ENCODE data around the gene SYNCRIP.
"Not testable (repeated sequence)": the region's sequence is repeated elsewhere in the genome, so short reads cannot be mapped to it uniquely, and the experiment has no call there.

Gene SYNCRIP

DNA sequence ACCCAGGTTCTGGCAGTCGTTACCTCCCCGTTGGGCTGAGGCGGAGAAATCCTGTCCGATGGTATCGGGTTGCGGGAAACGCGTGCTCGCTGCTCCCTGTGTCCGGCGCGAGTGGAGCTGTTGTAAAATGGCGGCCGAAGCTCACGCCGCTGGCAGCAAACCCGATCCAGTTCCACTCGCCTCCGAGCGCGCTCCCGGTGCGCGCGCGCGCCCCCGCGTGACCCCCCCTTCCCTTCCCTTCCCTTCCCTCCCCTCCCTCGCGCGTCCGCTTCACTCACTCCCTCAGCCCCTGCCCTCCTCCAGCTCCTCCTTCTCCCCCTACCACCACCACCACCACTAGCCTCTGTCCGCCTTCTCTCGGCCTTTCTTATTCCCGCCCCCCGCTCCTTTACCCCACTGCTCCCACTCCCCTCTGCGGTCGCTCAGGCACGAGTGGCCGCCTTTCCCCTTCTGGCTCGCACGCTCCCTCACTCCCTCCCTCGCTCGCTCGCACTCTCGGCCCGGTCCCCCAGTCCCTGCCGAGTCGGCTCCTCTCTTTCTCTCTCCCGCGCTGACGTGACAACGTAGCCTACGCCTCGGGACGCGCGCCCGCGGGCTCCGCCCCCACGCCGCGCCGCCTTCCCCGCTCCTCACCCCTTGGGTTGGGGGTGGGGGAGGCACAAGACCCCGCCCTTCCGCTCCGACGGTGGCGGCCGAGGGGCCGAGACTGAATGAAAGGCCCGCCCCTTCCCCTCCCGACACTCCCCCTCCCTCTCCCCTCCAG is at the start of gene SYNCRIP:
Gene SYNCRIP (minus strand): TSS at position 113 of the 763 bp plus-strand sequence. CDS start 1,447 bp downstream, outside the sequence.
- DNase-seq (ENCODE audit: low read depth in 1 of 2, low spot score in 1 of 2): peak; percentile 56 to 98
- TF ChIP-seq JUND (IDR thresholded peaks at IDR 0.05; ENCODE audit: low read depth): no peak
- in situ Hi-C loops (cut with HindIII; ENCODE audit: low pct_unique_long_range_greater_than_20kb, low sequenced_read_pairs): no loop called here

DNA sequence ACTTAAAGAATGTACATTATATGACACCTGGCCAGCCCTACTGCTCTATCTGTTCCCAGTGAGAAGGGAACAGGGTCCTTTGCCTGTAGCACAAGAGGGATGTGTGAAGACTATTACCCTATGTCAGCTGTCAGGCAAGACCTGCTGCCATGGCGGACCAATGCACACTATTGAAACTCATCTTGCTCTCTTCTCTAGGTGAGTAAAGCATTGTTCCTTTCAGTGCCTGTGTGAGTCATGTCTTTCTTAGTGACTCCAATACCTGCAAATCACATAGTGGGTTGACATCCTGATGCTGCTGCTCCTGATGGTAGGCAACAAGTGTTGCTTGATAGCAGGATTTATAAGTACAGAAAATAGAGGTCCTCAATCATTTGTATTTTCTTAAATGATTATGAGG is 48.8 kb upstream of the SYNCRIP start:
- TF ChIP-seq JUND (IDR thresholded peaks at IDR 0.05; ENCODE audit: low read depth): no peak
- no peak for DNase-seq (ENCODE audit: low read depth in 1 of 2, low spot score in 1 of 2)
- in situ Hi-C loops (cut with HindIII; ENCODE audit: low pct_unique_long_range_greater_than_20kb, low sequenced_read_pairs): no loop called here

DNA sequence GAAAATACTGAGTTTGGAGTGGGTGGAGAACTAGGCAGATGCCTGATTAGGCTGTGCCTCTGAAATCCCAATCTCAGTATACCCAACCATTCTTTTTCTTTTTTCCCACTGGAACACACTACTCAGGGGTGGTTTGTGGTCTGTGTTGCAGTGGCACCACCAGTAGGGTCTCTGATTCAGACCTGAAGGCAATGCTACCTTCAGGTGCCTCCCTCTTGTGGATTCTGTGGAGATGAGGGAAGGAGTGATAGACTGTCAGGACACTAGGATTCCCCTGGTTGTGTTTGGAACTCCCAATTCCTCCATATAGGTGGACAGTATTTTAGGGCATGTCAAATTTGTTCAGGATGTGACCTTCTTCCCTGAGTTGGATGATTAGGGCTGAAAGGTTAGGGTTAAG is 47.4 kb upstream of the SYNCRIP start:
- in situ Hi-C loops (cut with HindIII; ENCODE audit: low pct_unique_long_range_greater_than_20kb, low sequenced_read_pairs): no loop called here
- DNase-seq (ENCODE audit: low read depth in 1 of 2, low spot score in 1 of 2): no peak
- TF ChIP-seq JUND (IDR thresholded peaks at IDR 0.05; ENCODE audit: low read depth): no peak

DNA sequence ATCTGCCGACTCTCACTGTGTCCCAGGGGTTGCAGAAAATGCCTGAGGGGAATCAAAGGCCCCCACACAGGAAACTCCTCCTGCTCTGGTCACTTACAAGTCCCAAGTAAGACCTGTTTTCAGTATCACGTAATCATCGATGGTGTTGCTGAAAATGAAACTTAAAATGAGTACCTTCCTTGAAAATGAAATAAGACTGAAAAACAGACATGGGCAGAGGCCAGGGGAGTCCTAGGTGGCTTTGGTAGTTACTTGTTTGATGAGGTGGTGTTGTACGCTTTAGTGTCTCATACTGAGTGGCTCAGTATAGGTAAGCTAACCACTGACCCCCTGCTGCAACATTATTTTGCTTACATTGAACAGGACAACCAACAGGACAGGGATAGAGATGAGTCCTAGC is 43.0 kb upstream of the SYNCRIP start:
- DNase-seq (ENCODE audit: low read depth in 1 of 2, low spot score in 1 of 2): no peak
- no peak for TF ChIP-seq JUND (IDR thresholded peaks at IDR 0.05; ENCODE audit: low read depth)
- in situ Hi-C loops (cut with HindIII; ENCODE audit: low pct_unique_long_range_greater_than_20kb, low sequenced_read_pairs): no loop called here

DNA sequence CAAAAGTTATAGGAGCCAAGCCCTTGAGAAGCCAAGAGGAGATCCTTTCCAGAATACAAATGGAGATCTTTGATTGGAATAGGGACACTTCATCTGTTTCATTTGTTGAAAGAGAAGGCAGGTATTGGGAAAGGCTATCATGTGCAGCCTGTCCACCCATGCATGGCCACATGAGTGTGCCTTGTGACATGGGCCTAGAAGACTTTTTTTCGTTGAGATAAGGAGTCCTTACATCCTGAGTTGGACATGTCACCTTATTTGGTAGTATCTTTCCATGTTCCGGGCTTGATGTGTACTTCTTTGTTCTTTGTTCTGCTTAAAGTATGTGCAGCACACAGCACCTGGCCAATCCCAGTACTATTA is 42.1 kb upstream of the SYNCRIP start:
- in situ Hi-C loops (cut with HindIII; ENCODE audit: low pct_unique_long_range_greater_than_20kb, low sequenced_read_pairs): no loop called here
- DNase-seq (ENCODE audit: low read depth in 1 of 2, low spot score in 1 of 2): no peak
- no peak for TF ChIP-seq JUND (IDR thresholded peaks at IDR 0.05; ENCODE audit: low read depth)

DNA sequence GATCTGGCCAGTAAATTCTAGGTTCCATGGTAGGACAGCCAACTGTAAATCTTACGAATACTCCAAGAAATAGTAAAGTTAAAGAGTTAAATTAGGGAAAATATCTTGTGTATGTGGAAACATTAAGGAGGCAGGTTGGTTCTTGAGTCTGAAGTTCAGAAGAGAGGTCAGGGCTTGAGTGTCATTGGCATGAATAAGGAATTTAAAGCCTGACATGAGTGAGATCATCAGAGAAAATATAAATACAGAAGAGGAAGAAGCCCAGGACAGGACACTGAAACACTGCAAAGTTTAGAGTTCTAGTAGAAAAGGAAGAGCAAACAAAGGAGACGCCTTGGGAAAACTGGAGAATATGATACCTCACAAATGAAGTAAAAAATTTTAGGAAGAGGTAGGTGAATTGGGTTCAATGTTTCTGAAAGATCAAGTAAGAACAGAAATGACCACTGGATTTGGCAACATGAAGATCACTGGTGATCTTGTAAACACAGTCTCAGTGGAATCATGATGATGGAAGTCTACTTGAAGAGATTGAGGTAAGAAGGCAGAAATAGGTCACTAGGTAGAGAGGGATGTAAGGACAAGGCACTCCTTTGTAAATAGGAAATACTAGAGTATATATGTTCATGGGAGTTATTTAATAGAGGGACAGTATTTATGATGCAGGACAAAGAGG is 41.6 kb upstream of the SYNCRIP start:
- in situ Hi-C loops (cut with HindIII; ENCODE audit: low pct_unique_long_range_greater_than_20kb, low sequenced_read_pairs): no loop called here
- no peak for TF ChIP-seq JUND (IDR thresholded peaks at IDR 0.05; ENCODE audit: low read depth)

DNA sequence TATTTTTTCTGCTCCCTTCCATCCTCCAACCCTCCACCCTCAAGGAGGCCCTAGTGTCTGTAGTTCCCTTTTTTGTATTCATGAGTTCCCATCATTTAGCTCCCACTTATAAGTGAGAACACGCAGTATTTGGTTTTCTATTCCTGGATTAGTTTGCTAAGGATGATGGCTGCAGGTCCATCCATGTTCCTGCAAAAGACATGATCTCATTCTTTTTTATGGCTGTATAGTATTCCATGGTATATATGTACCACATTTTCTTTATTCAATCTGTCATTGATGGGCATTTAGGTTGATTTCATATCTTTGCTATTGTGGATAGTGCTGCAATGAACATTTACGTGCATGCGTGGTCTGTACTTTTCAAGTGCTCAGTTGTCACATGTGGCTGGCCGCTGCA is 39.2 kb upstream of the SYNCRIP start:
- DNase-seq (ENCODE audit: low read depth in 1 of 2, low spot score in 1 of 2); in situ Hi-C loops (cut with HindIII; ENCODE audit: low pct_unique_long_range_greater_than_20kb, low sequenced_read_pairs): not testable (repeated sequence)

More for the DNA sequence above, 41.6 kb upstream of the SYNCRIP start:
- no peak for DNase-seq (ENCODE audit: low read depth in 1 of 2, low spot score in 1 of 2)

DNA sequence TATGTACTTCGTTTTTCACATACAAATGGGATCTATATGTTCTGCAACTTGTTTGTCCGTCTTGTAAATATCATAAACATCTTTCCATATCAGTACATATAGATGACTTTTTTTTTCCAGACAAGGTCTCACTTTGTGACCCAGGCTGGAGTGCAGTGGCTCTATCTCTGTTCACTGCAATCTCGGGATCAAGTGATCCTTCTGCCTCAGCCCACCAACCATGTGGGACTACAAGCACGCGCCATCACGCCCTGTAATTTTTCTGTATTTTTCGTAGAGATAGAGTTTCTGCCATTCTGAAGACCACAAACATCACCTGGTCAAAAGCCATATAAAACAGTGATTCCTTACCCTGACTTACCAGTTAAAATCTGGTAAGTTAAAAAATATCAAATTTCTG is 37.7 kb upstream of the SYNCRIP start:
- TF ChIP-seq JUND (IDR thresholded peaks at IDR 0.05; ENCODE audit: low read depth): no peak
- in situ Hi-C loops (cut with HindIII; ENCODE audit: low pct_unique_long_range_greater_than_20kb, low sequenced_read_pairs): no loop called here
- DNase-seq (ENCODE audit: low read depth in 1 of 2, low spot score in 1 of 2): no peak

DNA sequence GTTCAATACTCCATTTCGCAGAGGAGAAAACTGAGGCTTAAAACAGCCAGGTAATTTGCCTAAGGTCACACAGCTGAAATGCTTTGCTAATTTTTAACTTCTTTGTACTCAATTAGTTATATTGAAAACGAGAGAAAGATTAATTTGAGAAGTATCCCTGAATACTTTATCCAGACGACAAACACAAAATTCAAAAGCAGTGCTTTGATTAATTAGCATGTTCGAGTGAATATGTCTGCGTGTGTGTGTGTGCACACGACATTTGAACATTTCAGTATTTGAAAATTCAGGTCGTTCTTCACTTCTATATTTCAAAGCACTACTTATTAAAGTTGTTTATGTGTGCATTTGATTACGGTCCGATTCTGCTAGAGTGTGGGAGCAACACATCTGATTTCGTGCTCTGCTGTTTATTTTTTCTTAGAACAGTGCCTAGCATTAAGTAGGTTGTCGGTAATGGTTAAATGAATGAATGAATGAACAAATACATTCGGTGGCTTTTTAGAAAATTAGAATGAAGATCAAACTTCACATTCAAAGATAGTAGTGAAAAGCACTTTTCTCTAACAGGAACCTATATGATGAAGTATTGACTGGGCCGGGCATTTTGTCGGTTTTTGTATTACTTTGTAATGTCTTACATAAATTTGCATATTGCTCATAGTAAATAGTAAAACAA is 36.9 kb upstream of the SYNCRIP start:
- no peak for TF ChIP-seq JUND (IDR thresholded peaks at IDR 0.05; ENCODE audit: low read depth)
- in situ Hi-C loops (cut with HindIII; ENCODE audit: low pct_unique_long_range_greater_than_20kb, low sequenced_read_pairs): no loop called here

DNA sequence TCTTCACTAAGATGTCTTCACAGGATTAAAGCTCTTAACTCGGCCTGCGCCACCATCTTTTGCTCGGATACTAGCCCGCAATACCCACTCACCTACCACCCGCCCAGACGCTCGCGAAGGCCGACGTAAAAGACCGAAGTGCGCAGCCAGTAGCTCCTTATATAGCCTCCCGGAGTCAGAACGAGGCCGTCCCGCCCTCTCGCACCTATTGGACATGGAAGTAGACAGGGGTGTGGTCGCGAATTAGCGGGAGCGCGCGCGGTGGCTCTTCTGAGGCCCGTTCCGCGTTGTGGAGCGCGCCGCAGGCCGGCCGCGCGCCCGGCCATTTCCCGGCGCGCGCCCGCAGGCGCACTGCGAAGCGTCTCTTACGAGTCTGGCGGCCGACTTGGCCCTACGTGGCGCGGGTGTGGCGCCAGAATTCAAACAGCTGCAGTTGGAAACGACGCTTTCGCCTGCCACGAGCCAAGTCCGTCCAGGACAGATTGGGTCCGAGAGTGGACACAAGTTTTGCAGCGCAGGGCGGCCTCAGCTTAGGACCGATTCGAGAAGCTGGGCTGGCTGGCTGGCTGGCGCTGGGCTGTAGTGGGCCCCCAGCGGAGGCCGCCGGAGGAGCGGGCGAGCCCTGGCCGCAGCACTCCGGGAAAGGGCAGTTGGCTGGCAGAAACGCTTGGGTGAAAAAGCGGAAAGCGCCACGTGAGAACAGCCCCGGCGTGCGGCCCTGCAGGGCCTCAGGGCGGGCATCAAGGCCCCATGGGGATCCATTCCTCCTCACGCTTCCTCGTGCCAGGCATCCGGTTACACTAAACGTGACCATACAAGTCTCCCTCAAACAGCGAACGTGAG is 36.1 kb upstream of the SYNCRIP start:
- TF ChIP-seq JUND (IDR thresholded peaks at IDR 0.05; ENCODE audit: low read depth): no peak
- in situ Hi-C loops (cut with HindIII; ENCODE audit: low pct_unique_long_range_greater_than_20kb, low sequenced_read_pairs): no loop called here
- peak; percentile 85 to 98 for DNase-seq (ENCODE audit: low read depth in 1 of 2, low spot score in 1 of 2)

More for the DNA sequence above, 36.9 kb upstream of the SYNCRIP start:
- DNase-seq (ENCODE audit: low read depth in 1 of 2, low spot score in 1 of 2): no peak

DNA sequence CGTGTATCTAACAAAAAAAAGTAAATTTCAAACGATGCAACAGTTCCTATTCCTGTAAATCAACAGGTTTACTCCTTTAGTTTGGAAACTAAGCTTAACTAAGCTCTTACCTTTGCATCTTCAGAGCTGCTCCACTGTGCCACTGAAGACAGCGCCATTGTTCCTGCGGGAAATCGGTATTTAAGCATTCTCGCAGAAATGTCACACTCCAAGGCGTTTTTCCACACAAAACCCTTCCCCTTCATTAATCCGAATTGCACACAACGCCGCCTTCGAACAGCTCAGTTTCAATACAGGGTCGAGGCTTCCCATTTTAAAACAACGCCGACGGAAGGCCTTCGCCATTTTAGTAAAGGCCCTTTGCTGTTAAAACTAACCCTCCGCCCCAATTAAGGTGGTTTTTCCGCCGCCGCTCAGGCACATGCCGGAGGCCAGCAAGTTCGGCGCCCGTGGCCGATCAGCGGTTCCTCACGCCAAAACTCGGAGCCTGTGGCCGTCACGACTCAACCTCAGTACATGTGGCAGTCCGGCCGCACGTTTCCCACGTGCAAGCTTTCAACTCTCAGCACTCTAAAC is 35.4 kb upstream of the SYNCRIP start:
- DNase-seq (ENCODE audit: low read depth in 1 of 2, low spot score in 1 of 2): no peak
- TF ChIP-seq JUND (IDR thresholded peaks at IDR 0.05; ENCODE audit: low read depth): no peak
- in situ Hi-C loops (cut with HindIII; ENCODE audit: low pct_unique_long_range_greater_than_20kb, low sequenced_read_pairs): no loop called here
